Liver (tissue), 3 donors: ENCODE measurements around the gene ZFP62.

ENCODE experiments used
- CTCF ChIP-seq: fragments of 150-350 bp; IDR thresholded peaks from 2 replicates; pipeline ENCODE4 v1.5.1; 2017; ENCODE audit warnings: improper control_type of control experiment, low read depth, low read length; ENCODE audit not compliant: missing input control
- EGR1 ChIP-seq, 2 donors: IDR thresholded peaks; 2 replicates each; pipeline ENCODE4 v1.6.1; 2016 to 2018; ENCODE audit warnings: antibody characterized with exemption in 2 of 2, low read depth in 2 of 2
- FOXA1 ChIP-seq: IDR thresholded peaks from 2 replicates; pipeline ENCODE4 v1.6.1; 2016; ENCODE audit warnings: antibody characterized with exemption
- GABPA ChIP-seq, 2 donors: IDR thresholded peaks in 1 of 2; conservative IDR thresholded peaks in 1 of 2; 2 replicates each; pipeline ENCODE4 v1.6.1; 2016; ENCODE audit warnings: antibody characterized with exemption in 2 of 2, mild to moderate bottlenecking in 1 of 2, moderate library complexity in 1 of 2
- JUND ChIP-seq, 2 donors: IDR thresholded peaks; 2 replicates each; pipeline ENCODE4 v1.6.1; 2016; ENCODE audit warnings: antibody characterized with exemption in 2 of 2
- MAX ChIP-seq: IDR thresholded peaks from 2 replicates; pipeline ENCODE4 v1.6.1; 2016; ENCODE audit warnings: antibody characterized with exemption
- NR2F2 ChIP-seq: IDR thresholded peaks from 2 replicates; pipeline ENCODE4 v1.6.1; 2016; ENCODE audit warnings: antibody characterized with exemption
- RAD21 ChIP-seq, 2 donors: IDR thresholded peaks; 2 replicates each; pipeline ENCODE4 v1.6.1; 2016; ENCODE audit warnings: antibody characterized with exemption in 2 of 2, mild to moderate bottlenecking in 2 of 2
- REST ChIP-seq: IDR thresholded peaks from 2 replicates; pipeline ENCODE4 v1.6.1; 2016; ENCODE audit warnings: antibody characterized with exemption, mild to moderate bottlenecking
- SP1 ChIP-seq: IDR thresholded peaks from 2 replicates; pipeline ENCODE4 v1.6.1; 2018; ENCODE audit warnings: antibody characterized with exemption, mild to moderate bottlenecking
- TAF1 ChIP-seq: conservative IDR thresholded peaks from 2 replicates; pipeline ENCODE4 v1.6.1; 2016; ENCODE audit warnings: antibody characterized with exemption, mild to moderate bottlenecking
- ZBTB33 ChIP-seq: IDR thresholded peaks from 2 replicates; pipeline ENCODE4 v1.6.1; 2016; ENCODE audit warnings: antibody characterized with exemption
- donor health status: healthy.
- donor health status: healthy.

GRCh38 chr5:180909782-180910181 is 48.7 kb upstream of the ZFP62 start:
- TF ChIP-seq CTCF (no peak), FOXA1 (no peak), MAX (no peak), NR2F2 (no peak), RAD21 (IDR thresholded peaks at IDR 0.05) (no peak), TAF1 (no peak), EGR1 (IDR thresholded peaks at IDR 0.05; ENCODE audit: low read depth in 2 of 2) (no peak), SP1 (no peak), JUND (IDR thresholded peaks at IDR 0.05) (no peak), ZBTB33 (no peak), REST (no peak), GABPA (IDR thresholded peaks at IDR 0.05 in 1 of 2, conservative IDR thresholded peaks at IDR 0.05 in 1 of 2) (no peak)
